ENCODE results near the gene P2RX5. TPM values are rescaled to one million over a fixed set of nuclear protein-coding genes. Genes with fewer than 3 reads are reported as not detected.

P2RX5 gene
- polyA plus RNA-seq, 1 donor (not counting 4 experiments of a cell fraction or from before 2014, with no cell fraction given) = 0.43 TPM

- Histone ChIP-seq H3K36me3 (ENCODE audit: control insufficient read depth in 2 of 2, extremely low read depth in 1 of 2, insufficient read depth in 2 of 2, low read length in 2 of 2) (peaks cover 8 to 15% of the 10 kb centered on the region in 2 experiments), H3K9me1 (ENCODE audit: control insufficient read depth, extremely low read depth, insufficient read depth, low read length) (peaks cover 2% of the 10 kb centered on the region), H4K20me1 (ENCODE audit: control insufficient read depth, extremely low read depth, insufficient read depth, low read length) (no peaks in the 10 kb centered on the region), H2AFZ (ENCODE audit: control insufficient read depth, low read length) (no peak overlapping the region), H3K79me2 (ENCODE audit: control insufficient read depth, insufficient read depth, low read length) (no peaks in the 10 kb centered on the region), H3K4me3 (ENCODE audit: control insufficient read depth in 2 of 3, extremely low read depth in 1 of 3, insufficient read depth in 2 of 3, low read depth in 1 of 3, low read length in 3 of 3) (no peak overlapping the region), H3K4me1 (ENCODE audit: control insufficient read depth, extremely low read depth, insufficient read depth, low read length) (no peaks in the 10 kb centered on the region), H3K27ac (ENCODE audit: control insufficient read depth, insufficient read depth, low read length) (no peak overlapping the region), H3K9me3 (ENCODE audit: control insufficient read depth, low read depth, low read length) (no peaks in the 10 kb centered on the region), H3K4me2 (ENCODE audit: control insufficient read depth, extremely low read depth, insufficient read depth, low read depth, low read length) (no peak overlapping the region), H3K27me3 (ENCODE audit: control insufficient read depth, extremely low read depth, insufficient read depth, low read length) (no peaks in the 10 kb centered on the region), H3K9ac (ENCODE audit: control insufficient read depth, extremely low read depth, insufficient read depth, low read length) (no peak overlapping the region)
- dilution Hi-C loops (cut with MboI; ENCODE audit: extremely low pct_ligation_motif_present, low sequenced_read_pairs) = no loop called here
- TF ChIP-seq EZH2 (IDR thresholded peaks at IDR 0.05; ENCODE audit: low read length) (no peak), CTCF (optimal IDR thresholded peaks at IDR 0.05 in 1 of 3, IDR thresholded peaks at IDR 0.05 in 1 of 3, conservative IDR thresholded peaks at IDR 0.05 in 1 of 3; ENCODE audit: extremely low read depth in 1 of 3, insufficient read depth in 2 of 3, low read length in 3 of 3) (peak; percentile 66 to 88 (median 82))
- DNase-seq (ENCODE audit: low read depth, low spot score) (no peak), FAIRE-seq (peak; percentile 63)
These were observed 48.0 kb downstream of the P2RX5 start for GRCh38 chr17:3647769-3648555.

GRCh38 chr17:3647251-3647650 is 48.7 kb downstream of the P2RX5 start:
- H3K79me2 ChIP-seq (ENCODE audit: control insufficient read depth, insufficient read depth, low read length) = no peaks in the 10 kb centered on the region
- no peak overlapping the region for H3K4me3 ChIP-seq (ENCODE audit: control insufficient read depth in 2 of 3, extremely low read depth in 1 of 3, insufficient read depth in 2 of 3, low read depth in 1 of 3, low read length in 3 of 3)
- H2AFZ ChIP-seq (ENCODE audit: control insufficient read depth, low read length) = no peak overlapping the region
- H3K9me1 ChIP-seq (ENCODE audit: control insufficient read depth, extremely low read depth, insufficient read depth, low read length) = peaks cover 2% of the 10 kb centered on the region
- H3K9me3 ChIP-seq (ENCODE audit: control insufficient read depth, low read depth, low read length) = no peaks in the 10 kb centered on the region
- no peak for TF ChIP-seq EZH2 (IDR thresholded peaks at IDR 0.05; ENCODE audit: low read length)
- no peak for TF ChIP-seq CTCF (optimal IDR thresholded peaks at IDR 0.05 in 1 of 3, IDR thresholded peaks at IDR 0.05 in 1 of 3, conservative IDR thresholded peaks at IDR 0.05 in 1 of 3; ENCODE audit: extremely low read depth in 1 of 3, insufficient read depth in 2 of 3, low read length in 3 of 3)
- no peak overlapping the region for H3K9ac ChIP-seq (ENCODE audit: control insufficient read depth, extremely low read depth, insufficient read depth, low read length)
- no peak overlapping the region for H3K27ac ChIP-seq (ENCODE audit: control insufficient read depth, insufficient read depth, low read length)
- H4K20me1 ChIP-seq (ENCODE audit: control insufficient read depth, extremely low read depth, insufficient read depth, low read length) = no peaks in the 10 kb centered on the region
- no peaks in the 10 kb centered on the region for H3K4me1 ChIP-seq (ENCODE audit: control insufficient read depth, extremely low read depth, insufficient read depth, low read length)
- DNase-seq (ENCODE audit: low read depth, low spot score) = no peak
- H3K27me3 ChIP-seq (ENCODE audit: control insufficient read depth, extremely low read depth, insufficient read depth, low read length) = no peaks in the 10 kb centered on the region
- dilution Hi-C loops (cut with MboI; ENCODE audit: extremely low pct_ligation_motif_present, low sequenced_read_pairs) = no loop called here
- FAIRE-seq = no peak
- peaks cover 8 to 12% of the 10 kb centered on the region in 2 experiments for H3K36me3 ChIP-seq (ENCODE audit: control insufficient read depth in 2 of 2, extremely low read depth in 1 of 2, insufficient read depth in 2 of 2, low read length in 2 of 2)
- no peak overlapping the region for H3K4me2 ChIP-seq (ENCODE audit: control insufficient read depth, extremely low read depth, insufficient read depth, low read depth, low read length)

All from keratinocyte (primary cell).